Activated T-helper 1 cell treated with anti-CD3 and anti-CD28 coated beads, Interleukin-12 subunit alpha, Interleukin-12 subunit beta, Interleukin-2, Interleukin-4 antibody, amounts not matched to agents 30 ng/mL and 10 ng/mL and 1 ng/mL, durations not matched to agents 14 hours and 24 hours and 36 hours (primary cell): Measurements from ENCODE around the gene TOP1. TPM values are rescaled to one million over a fixed set of nuclear protein-coding genes. Genes with fewer than 3 reads are reported as not detected.
"Not testable (repeated sequence)": the region's sequence is repeated elsewhere in the genome, so short reads cannot be mapped to it uniquely, and the experiment has no call there.

ENCODE experiments used
- DNase-seq: peaks from one replicate; pipeline ENCODE4 v3.0.0; 2021; ENCODE audit warnings: low spot score
- H3K27ac Mint-ChIP-seq: one replicate; pipeline ENCODE4 v1.8.0; 2021; ENCODE audit warnings: mild to moderate bottlenecking, mixed read lengths
- H3K27me3 Mint-ChIP-seq: one replicate; pipeline ENCODE4 v1.8.0; 2022; ENCODE audit warnings: mild to moderate bottlenecking, moderate library complexity, mixed read lengths; ENCODE audit not compliant: insufficient read depth
- H3K36me3 Mint-ChIP-seq: one replicate; pipeline ENCODE4 v1.8.0; 2021; ENCODE audit warnings: low read depth, mixed read lengths
- H3K4me1 Mint-ChIP-seq: one replicate; pipeline ENCODE4 v1.8.0; 2021; ENCODE audit warnings: low read depth, mixed read lengths
- H3K4me3 Mint-ChIP-seq: one replicate; pipeline ENCODE4 v1.8.0; 2021; ENCODE audit warnings: mild to moderate bottlenecking, moderate library complexity, mixed read lengths
- H3K9me3 Mint-ChIP-seq: one replicate; pipeline ENCODE4 v1.8.0; 2021; ENCODE audit warnings: mixed read lengths
- intact Hi-C: fragments of 100-400 bp; cut with micrococcal nuclease; formaldehyde crosslinking; loops from one replicate; pipeline ENCODE4 v1.15.1; 2024
- total RNA-seq: library from RNA; stranded (reverse); gene quantifications from 2 replicates; pipeline ENCODE4 v1.2.3, GENCODE V29; 2022

Gene TOP1
- total RNA-seq, 1 donor from 2014 or later, result 120 TPM

DNA sequence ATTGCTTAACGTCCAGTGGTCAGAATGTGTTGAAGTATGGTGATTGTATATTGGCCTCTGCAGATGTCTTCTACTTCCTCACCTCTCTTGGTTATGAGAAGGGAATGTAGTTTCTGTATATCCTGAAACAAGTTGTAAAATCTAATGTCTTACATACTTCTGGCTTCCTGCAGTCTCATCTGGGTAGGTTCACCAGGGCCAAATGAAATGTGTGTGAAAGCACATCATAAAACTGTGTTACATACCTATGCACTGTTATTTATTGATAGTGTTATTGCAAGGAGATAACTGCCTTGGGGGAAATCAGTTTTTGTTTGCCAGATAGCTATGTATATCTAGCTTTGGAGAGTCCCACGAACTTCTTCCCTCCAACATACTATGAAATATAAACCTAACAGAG lies 73.0 kb downstream of the TOP1 start:
- Mint-ChIP-seq H3K4me1 (no peaks in the 10 kb centered on the region), H3K36me3 (peaks cover 46% of the 10 kb centered on the region), H3K27me3 (no peaks in the 10 kb centered on the region), H3K4me3 (no peak overlapping the region), H3K27ac (no peak overlapping the region), H3K9me3 (no peaks in the 10 kb centered on the region)
- intact Hi-C loops, result no loop called here
- DNase-seq, result no peak

DNA sequence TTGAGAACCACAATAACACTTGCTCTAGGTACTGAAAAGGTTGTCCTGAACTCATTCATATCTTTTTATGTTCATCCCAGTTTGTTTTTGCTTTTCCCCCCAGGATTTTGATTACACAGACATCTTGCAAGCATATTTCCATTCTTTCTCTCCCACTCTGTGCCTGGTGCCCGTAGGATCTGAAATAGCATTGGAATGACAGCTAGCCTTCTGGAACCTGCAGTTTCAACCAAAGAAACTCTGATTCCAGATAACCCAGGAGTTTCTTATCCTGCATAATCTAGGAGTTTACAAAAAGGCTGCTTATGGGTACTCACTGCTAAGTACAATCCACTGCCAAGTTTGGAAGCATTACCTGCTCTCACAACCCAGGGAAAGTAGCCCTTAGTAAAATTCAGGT lies 79.9 kb downstream of the TOP1 start:
- intact Hi-C loops, result no loop called here
- Mint-ChIP-seq H3K36me3 (peaks cover 38% of the 10 kb centered on the region), H3K4me3 (no peak overlapping the region), H3K27ac (no peak overlapping the region), H3K9me3 (no peaks in the 10 kb centered on the region), H3K4me1 (no peaks in the 10 kb centered on the region), H3K27me3 (no peaks in the 10 kb centered on the region)
- no peak for DNase-seq

DNA sequence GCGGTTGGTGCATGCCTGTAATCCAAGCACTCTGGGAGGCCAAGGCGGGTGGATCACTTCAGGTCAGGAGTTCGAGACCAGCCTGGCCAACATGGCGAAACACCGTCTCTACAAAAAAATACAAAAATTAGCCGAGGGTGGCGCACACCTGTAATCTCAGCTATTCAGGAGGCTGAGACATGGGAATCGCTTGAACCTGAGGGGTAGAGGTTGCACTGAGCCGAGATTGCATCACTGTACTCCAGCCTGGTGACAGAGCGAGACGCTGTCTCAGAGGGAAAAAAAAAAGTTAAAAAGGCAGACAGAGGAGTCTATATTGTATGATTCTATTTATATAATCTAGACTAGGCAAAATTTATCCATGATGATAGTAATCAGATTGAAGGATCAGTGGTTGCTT lies 81.4 kb downstream of the TOP1 start:
- no peaks in the 10 kb centered on the region for H3K9me3 Mint-ChIP-seq
- intact Hi-C loops, result no loop called here
- no peak overlapping the region for H3K27ac Mint-ChIP-seq
- no peaks in the 10 kb centered on the region for H3K4me1 Mint-ChIP-seq
- peaks cover 38% of the 10 kb centered on the region for H3K36me3 Mint-ChIP-seq
- DNase-seq, result no peak
- no peak overlapping the region for H3K4me3 Mint-ChIP-seq
- H3K27me3 Mint-ChIP-seq, result no peaks in the 10 kb centered on the region

DNA sequence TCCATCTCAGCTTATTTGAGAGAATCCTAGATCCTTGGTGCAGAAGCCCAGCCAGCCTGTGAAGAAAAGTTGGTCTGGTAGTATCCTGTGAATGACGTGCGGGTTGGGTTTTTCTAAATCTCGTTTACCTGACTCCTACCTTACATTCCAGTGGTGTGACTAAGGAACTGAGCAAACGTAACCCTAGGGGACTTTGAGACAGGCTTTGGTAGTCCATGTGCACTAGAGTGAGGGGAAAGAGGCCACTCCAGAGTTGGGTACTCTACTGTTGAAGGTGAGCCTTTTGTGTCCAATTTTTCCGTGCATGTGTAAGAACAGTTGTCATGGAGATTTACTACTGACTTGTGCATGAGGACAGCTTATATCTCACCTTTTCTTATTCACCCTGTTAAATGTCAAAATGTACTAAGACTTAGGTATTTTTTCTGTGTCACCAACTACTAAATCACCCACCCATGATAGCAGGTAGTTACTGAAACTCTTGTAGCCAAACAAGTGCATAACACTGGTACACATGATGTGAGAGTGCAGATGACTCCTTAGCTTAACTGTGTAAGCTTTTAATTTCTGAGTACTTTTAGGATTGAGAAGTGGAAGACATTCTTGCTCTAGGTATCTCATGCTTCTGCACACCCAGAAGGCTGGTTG lies 82.4 kb downstream of the TOP1 start:
- Mint-ChIP-seq H3K27ac (no peak overlapping the region), H3K36me3 (peaks cover 45% of the 10 kb centered on the region), H3K9me3 (no peaks in the 10 kb centered on the region), H3K4me3 (no peak overlapping the region), H3K4me1 (no peaks in the 10 kb centered on the region), H3K27me3 (no peaks in the 10 kb centered on the region)
- intact Hi-C loops, result no loop called here
- DNase-seq, result no peak

DNA sequence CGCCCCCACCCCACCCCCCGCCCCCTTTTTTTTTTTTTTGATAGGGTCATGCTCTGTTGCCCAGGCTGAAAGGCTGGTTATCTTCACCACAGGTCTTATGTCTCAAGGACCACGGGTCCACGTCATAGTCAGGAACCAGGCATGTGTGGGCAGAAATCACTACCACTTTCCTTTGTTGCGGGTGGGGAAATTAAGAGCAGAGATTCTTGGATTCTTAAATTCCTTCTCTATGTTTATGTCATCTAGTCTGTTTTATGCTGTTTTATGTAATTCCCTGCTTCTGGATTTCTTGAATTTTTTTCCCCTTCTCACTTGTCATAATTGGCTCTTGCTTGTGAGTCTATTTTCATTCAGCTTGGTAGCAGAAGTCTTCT lies 82.9 kb downstream of the TOP1 start:
- Mint-ChIP-seq H3K27ac (no peak overlapping the region), H3K27me3 (no peaks in the 10 kb centered on the region), H3K4me3 (no peak overlapping the region), H3K36me3 (peaks cover 50% of the 10 kb centered on the region), H3K4me1 (no peaks in the 10 kb centered on the region), H3K9me3 (no peaks in the 10 kb centered on the region)
- intact Hi-C loops, result no loop called here
- DNase-seq, result no peak

DNA sequence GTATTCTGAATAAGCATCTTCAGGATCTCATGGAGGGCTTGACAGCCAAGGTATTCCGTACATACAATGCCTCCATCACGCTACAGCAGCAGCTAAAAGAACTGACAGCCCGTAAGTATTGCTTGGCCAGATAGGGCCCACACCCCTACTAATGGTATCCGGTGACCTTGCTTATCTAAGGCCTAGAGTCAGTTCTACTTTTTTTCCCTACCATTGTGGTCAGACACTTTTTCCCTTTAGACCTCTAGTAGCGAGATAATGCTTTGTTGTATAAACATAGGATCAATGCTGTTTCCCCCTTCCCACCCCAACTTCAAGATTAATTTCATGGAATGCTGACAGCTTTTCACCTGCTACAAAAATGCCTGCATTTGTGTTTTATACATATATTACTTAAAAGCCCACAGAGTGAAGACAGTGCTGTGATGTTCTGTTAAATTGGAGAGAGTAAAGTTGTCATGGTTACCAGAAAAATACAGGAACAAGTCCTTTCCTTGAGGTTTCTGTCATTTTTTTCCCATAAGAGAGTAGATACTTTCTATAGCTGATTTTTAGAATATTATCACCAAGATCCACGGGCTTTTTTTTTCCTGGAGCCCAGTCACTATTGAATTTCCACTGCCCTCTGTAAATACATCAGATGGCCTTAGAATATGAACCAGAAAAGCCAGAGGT lies 87.8 kb downstream of the TOP1 start:
- H3K36me3 Mint-ChIP-seq, result peaks cover 61% of the 10 kb centered on the region
- H3K27me3 Mint-ChIP-seq, result no peaks in the 10 kb centered on the region
- no peak overlapping the region for H3K27ac Mint-ChIP-seq
- H3K4me3 Mint-ChIP-seq, result no peak overlapping the region
- H3K9me3 Mint-ChIP-seq, result no peaks in the 10 kb centered on the region
- intact Hi-C loops, result no loop called here
- DNase-seq, result no peak
- peaks cover 6% of the 10 kb centered on the region for H3K4me1 Mint-ChIP-seq

DNA sequence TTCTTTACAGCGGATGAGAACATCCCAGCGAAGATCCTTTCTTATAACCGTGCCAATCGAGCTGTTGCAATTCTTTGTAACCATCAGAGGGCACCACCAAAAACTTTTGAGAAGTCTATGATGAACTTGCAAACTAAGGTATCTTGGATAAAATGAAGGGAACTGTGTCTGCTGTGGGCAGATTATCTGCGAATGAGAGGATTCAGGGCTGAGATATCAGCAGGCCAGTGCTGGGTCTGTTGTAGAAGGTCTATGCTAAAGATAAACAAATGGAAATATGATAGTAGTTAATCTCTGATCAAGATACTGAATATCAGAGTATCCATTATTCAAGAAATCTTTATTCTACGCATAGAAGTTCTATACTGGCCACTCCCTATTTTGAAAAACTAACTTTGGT lies 89.5 kb downstream of the TOP1 start:
- H3K27me3 Mint-ChIP-seq, H3K27ac Mint-ChIP-seq, DNase-seq, H3K4me1 Mint-ChIP-seq, H3K4me3 Mint-ChIP-seq, intact Hi-C loops, H3K9me3 Mint-ChIP-seq: not testable (repeated sequence)
- H3K36me3 Mint-ChIP-seq, result peaks cover 69% of the 10 kb centered on the region

DNA sequence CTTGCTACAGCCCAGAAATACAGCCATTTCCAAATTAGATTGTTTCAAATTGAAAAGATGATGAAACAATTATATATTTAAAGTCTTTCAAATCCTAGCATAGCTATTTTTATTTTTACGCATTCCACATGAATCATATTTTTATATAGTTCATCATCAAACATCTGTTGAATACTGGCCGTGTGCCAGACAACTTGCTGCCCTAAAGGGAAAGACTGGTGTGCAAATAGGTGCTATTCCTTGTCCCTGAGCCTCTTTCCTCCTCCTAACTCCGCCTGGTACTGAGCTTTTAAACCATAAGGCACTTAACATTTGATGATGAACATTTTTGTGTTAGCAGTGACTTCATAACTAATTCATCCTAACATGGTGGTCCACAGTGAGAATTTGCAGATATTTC lies 90.0 kb downstream of the TOP1 start:
- no peak for DNase-seq
- Mint-ChIP-seq H3K4me3 (no peak overlapping the region), H3K4me1 (peaks cover 9% of the 10 kb centered on the region), H3K9me3 (no peaks in the 10 kb centered on the region), H3K36me3 (peaks cover 70% of the 10 kb centered on the region), H3K27ac (no peak overlapping the region), H3K27me3 (no peaks in the 10 kb centered on the region)
- intact Hi-C loops, result no loop called here

DNA sequence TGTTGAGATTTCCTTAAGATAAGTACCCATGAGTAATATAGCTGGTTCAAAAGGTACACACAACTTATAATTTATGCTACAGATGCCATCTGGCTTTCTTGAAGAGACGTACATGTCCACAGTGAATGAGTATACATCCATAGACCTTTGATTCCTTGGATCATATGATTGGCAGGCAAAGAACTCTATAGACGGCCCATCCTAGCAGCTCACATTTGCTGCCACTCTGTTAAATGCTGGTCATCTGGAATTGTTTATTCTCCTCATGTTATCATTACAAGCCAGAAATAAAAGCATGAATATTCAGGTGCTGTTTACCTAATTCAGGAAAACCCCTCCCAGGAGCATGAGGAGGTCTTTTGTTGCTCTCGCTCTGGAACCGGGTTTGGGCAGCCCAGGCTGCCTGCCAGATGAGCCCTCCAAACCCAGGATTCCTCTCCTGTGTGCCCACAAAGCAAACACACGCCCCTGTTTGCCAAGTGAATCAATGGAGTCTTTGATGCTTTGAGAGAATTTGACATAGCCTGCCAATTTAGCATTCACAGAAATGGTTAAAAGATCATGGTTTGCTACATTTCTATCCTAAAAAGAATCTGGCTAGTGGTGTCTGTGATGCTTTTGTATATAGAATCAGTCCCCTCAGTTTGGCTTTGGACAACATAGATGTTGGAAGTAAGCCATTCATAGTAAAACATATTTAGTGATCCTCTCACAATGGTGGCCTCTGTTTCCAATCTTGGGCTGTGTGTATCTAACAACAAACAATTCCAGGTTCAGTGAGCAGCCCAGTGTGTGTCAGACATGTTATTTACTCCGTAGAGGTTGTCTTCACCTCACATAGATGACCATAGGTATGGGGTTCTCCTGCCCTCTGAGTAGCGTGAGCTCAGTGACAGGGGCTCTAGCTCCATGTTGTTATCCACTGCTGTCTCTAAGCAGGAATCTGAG lies 91.3 kb downstream of the TOP1 start:
- Mint-ChIP-seq H3K4me3 (no peak overlapping the region), H3K4me1 (peaks cover 9% of the 10 kb centered on the region), H3K36me3 (peaks cover 66% of the 10 kb centered on the region), H3K27me3 (no peaks in the 10 kb centered on the region), H3K9me3 (no peaks in the 10 kb centered on the region), H3K27ac (peak overlapping the region; percentile 14)
- intact Hi-C loops, result no loop called here
- DNase-seq, result no peak

DNA sequence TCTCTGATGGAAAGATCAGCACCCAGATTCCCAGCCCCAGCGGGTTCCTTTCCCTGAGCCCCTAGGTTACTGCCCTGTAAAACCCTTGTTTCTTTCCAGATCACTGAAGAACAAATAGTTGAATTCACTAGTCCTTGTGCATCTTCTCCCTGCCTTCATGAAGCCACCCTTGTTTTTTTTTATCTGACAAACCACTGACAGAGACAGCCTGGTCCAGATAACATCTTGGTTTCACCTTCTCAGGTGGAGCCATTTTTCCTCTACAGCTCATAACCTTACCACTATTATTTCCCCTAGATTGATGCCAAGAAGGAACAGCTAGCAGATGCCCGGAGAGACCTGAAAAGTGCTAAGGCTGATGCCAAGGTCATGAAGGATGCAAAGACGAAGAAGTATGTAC lies 92.8 kb downstream of the TOP1 start:
- H3K27ac Mint-ChIP-seq, result peak overlapping the region; percentile 69
- DNase-seq, result no peak
- peaks cover 9% of the 10 kb centered on the region for H3K4me1 Mint-ChIP-seq
- no peak overlapping the region for H3K4me3 Mint-ChIP-seq
- intact Hi-C loops, result no loop called here
- H3K9me3 Mint-ChIP-seq, result no peaks in the 10 kb centered on the region
- no peaks in the 10 kb centered on the region for H3K27me3 Mint-ChIP-seq
- H3K36me3 Mint-ChIP-seq, result peaks cover 65% of the 10 kb centered on the region

DNA sequence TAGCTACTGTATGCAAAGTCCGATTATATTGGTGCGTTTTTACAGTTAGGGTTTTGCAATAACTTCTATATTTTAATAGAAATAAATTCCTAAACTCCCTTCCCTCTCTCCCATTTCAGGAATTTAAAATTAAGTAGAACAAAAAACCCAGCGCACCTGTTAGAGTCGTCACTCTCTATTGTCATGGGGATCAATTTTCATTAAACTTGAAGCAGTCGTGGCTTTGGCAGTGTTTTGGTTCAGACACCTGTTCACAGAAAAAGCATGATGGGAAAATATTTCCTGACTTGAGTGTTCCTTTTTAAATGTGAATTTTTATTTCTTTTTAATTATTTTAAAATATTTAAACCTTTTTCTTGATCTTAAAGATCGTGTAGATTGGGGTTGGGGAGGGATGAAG lies 95.0 kb downstream of the TOP1 start:
- Mint-ChIP-seq H3K27ac (no peak overlapping the region), H3K4me3 (no peak overlapping the region), H3K9me3 (no peaks in the 10 kb centered on the region), H3K36me3 (peaks cover 64% of the 10 kb centered on the region), H3K4me1 (peaks cover 9% of the 10 kb centered on the region), H3K27me3 (no peaks in the 10 kb centered on the region)
- DNase-seq, result no peak
- intact Hi-C loops, result no loop called here

DNA sequence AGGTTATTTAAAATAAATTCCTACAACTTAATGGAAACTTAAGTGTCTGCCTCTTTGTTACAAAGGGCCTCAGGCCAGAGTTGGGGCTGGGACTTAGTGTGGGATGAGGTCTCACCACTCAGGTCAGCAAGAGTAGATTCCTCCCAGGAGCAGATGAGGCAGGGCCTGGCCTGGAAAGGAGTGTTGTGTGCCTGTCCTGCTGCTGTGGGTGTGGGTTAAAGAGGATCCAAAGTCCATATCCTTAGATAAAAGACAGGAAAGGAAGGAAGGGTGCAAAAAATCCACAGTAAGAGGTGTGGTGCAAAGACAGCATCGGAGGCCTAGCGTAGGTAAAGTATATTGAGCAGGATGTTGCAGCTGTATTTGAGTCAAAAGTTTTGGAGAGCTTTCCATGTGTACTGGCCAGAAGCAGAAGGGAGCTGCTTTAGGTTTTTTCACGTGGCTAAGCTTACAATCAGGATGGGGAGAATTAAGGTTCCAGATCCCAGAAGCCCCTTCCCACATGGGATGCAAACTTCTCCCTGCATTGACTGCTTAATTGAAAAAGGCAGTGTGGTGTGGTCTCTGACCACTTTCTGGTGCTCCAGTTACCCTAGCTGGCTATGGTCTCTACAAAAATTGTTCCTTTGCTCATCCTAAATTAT lies 96.0 kb downstream of the TOP1 start:
- peaks cover 64% of the 10 kb centered on the region for H3K36me3 Mint-ChIP-seq
- H3K27ac Mint-ChIP-seq, result no peak overlapping the region

More for the DNA sequence above, 96.0 kb downstream of the TOP1 start:
- Mint-ChIP-seq H3K9me3 (no peaks in the 10 kb centered on the region), H3K27me3 (no peaks in the 10 kb centered on the region), H3K4me1 (peaks cover 9% of the 10 kb centered on the region), H3K4me3 (no peak overlapping the region)
- intact Hi-C loops, result no loop called here
- no peak for DNase-seq
